IPS-20b (cell line): Measurements from ENCODE around the gene RALB.

Source experiments
- H3K27ac ChIP-seq: one replicate; pipeline ENCODE4 v1.5.1; 2013; ENCODE audit warnings: low read length
- H3K27me3 ChIP-seq: 2 replicates; pipeline ENCODE4 v1.6.1; 2013; ENCODE audit warnings: mild to moderate bottlenecking, low read length, inconsistent platforms; ENCODE audit not compliant: insufficient read depth
- H3K36me3 ChIP-seq: 2 replicates; pipeline ENCODE4 v1.6.1; 2013; ENCODE audit warnings: low read depth, mild to moderate bottlenecking, inconsistent platforms, low read length, moderate library complexity; ENCODE audit not compliant: insufficient read depth
- H3K4me1 ChIP-seq: 2 replicates; pipeline ENCODE4 v1.6.1; 2013; ENCODE audit warnings: mild to moderate bottlenecking, control low read depth, inconsistent platforms, low read length, moderate library complexity; ENCODE audit not compliant: insufficient read depth
- H3K4me3 ChIP-seq: 2 replicates; pipeline ENCODE4 v1.5.1; 2013; ENCODE audit warnings: mild to moderate bottlenecking, low read length, inconsistent platforms
- H3K9ac ChIP-seq: 2 replicates; pipeline ENCODE4 v1.6.1; 2013; ENCODE audit warnings: low read depth, mild to moderate bottlenecking, inconsistent platforms, low read length, moderate library complexity
- H3K9me3 ChIP-seq: 2 replicates; pipeline ENCODE4 v1.6.1; 2013; ENCODE audit warnings: mild to moderate bottlenecking, low read depth, low read length, inconsistent platforms; ENCODE audit not compliant: insufficient read depth

RALB gene

GRCh38 chr2:120237491-120237902 is 15.2 kb upstream of the RALB start:
- H3K4me3 ChIP-seq: no peak overlapping the region
- no peak overlapping the region for H3K27ac ChIP-seq
- H3K9ac ChIP-seq: no peak overlapping the region
- peaks cover 7% of the 10 kb centered on the region; the same call in 1 of the 2 replicates for H3K27me3 ChIP-seq
- no peaks in the 10 kb centered on the region for H3K36me3 ChIP-seq
- peaks cover 5% of the 10 kb centered on the region; the same call in 1 of the 2 replicates for H3K4me1 ChIP-seq
- no peaks in the 10 kb centered on the region for H3K9me3 ChIP-seq

- Histone ChIP-seq H3K4me3 (no peak overlapping the region), H3K27me3 (peaks cover 7% of the 10 kb centered on the region; the same call in 1 of the 2 replicates), H3K9ac (no peak overlapping the region), H3K27ac (no peak overlapping the region), H3K9me3 (no peaks in the 10 kb centered on the region), H3K36me3 (no peaks in the 10 kb centered on the region), H3K4me1 (peaks cover 5% of the 10 kb centered on the region; the same call in 1 of the 2 replicates)
Measured at GRCh38 chr2:120238728-120239487, 13.7 kb upstream of the RALB start.

GRCh38 chr2:120239488-120240287 is 13.0 kb upstream of the RALB start:
- Histone ChIP-seq H3K4me1 (peaks cover 5% of the 10 kb centered on the region; the same call in 1 of the 2 replicates), H3K27ac (no peak overlapping the region), H3K4me3 (no peak overlapping the region), H3K9me3 (no peaks in the 10 kb centered on the region), H3K36me3 (no peaks in the 10 kb centered on the region), H3K9ac (no peak overlapping the region), H3K27me3 (peaks cover 7% of the 10 kb centered on the region; the same call in 1 of the 2 replicates)

- Histone ChIP-seq H3K27ac (no peak overlapping the region), H3K4me1 (peaks cover 15% of the 10 kb centered on the region), H3K27me3 (peaks cover 7% of the 10 kb centered on the region; the same call in 1 of the 2 replicates), H3K9ac (no peak overlapping the region), H3K9me3 (no peaks in the 10 kb centered on the region), H3K36me3 (no peaks in the 10 kb centered on the region), H3K4me3 (no peak overlapping the region)
Measured at GRCh38 chr2:120240901-120241429, 11.7 kb upstream of the RALB start.

- Histone ChIP-seq H3K4me1 (peaks cover 22% of the 10 kb centered on the region), H3K4me3 (no peak overlapping the region), H3K27me3 (peaks cover 7% of the 10 kb centered on the region; the same call in 1 of the 2 replicates), H3K9ac (no peak overlapping the region), H3K27ac (no peak overlapping the region), H3K9me3 (no peaks in the 10 kb centered on the region), H3K36me3 (no peaks in the 10 kb centered on the region)
Measured at GRCh38 chr2:120241684-120242083, 11.0 kb upstream of the RALB start.

GRCh38 chr2:120243211-120243610 is 9.4 kb upstream of the RALB start:
- H3K27ac ChIP-seq: no peak overlapping the region
- H3K4me3 ChIP-seq: no peak overlapping the region
- H3K27me3 ChIP-seq: peaks cover 12% of the 10 kb centered on the region
- peaks cover 22% of the 10 kb centered on the region for H3K4me1 ChIP-seq
- H3K9me3 ChIP-seq: no peaks in the 10 kb centered on the region
- H3K9ac ChIP-seq: no peak overlapping the region
- no peaks in the 10 kb centered on the region for H3K36me3 ChIP-seq

GRCh38 chr2:120243875-120244553 is 8.6 kb upstream of the RALB start:
- Histone ChIP-seq H3K27ac (no peak overlapping the region), H3K27me3 (peaks cover 12% of the 10 kb centered on the region), H3K9me3 (no peaks in the 10 kb centered on the region), H3K4me1 (peaks cover 19% of the 10 kb centered on the region), H3K4me3 (no peak overlapping the region), H3K9ac (no peak overlapping the region), H3K36me3 (no peaks in the 10 kb centered on the region)

- H3K9me3 ChIP-seq: no peaks in the 10 kb centered on the region
- H3K4me1 ChIP-seq: peaks cover 17% of the 10 kb centered on the region
- H3K27me3 ChIP-seq: peaks cover 14% of the 10 kb centered on the region
- H3K9ac ChIP-seq: no peak overlapping the region
- H3K36me3 ChIP-seq: no peaks in the 10 kb centered on the region
- H3K27ac ChIP-seq: no peak overlapping the region
- no peak overlapping the region for H3K4me3 ChIP-seq
Measured at GRCh38 chr2:120244656-120245519, 7.8 kb upstream of the RALB start.

- no peaks in the 10 kb centered on the region for H3K36me3 ChIP-seq
- no peak overlapping the region for H3K9ac ChIP-seq
- H3K4me3 ChIP-seq: no peak overlapping the region
- H3K27ac ChIP-seq: no peak overlapping the region
- H3K9me3 ChIP-seq: no peaks in the 10 kb centered on the region
- peaks cover 22% of the 10 kb centered on the region for H3K27me3 ChIP-seq
- H3K4me1 ChIP-seq: peaks cover 17% of the 10 kb centered on the region
Measured at GRCh38 chr2:120245520-120246332, 6.9 kb upstream of the RALB start.

GRCh38 chr2:120246546-120247300 is 5.9 kb upstream of the RALB start:
- H3K36me3 ChIP-seq: no peaks in the 10 kb centered on the region
- H3K27ac ChIP-seq: no peak overlapping the region
- H3K9ac ChIP-seq: no peak overlapping the region
- H3K4me1 ChIP-seq: peaks cover 17% of the 10 kb centered on the region
- peaks cover 32% of the 10 kb centered on the region for H3K27me3 ChIP-seq
- H3K9me3 ChIP-seq: no peaks in the 10 kb centered on the region
- H3K4me3 ChIP-seq: no peak overlapping the region
